Liver (tissue), 2 donors: ENCODE measurements around the gene UBD.

Source experiments
- TF ChIP-seq, protein P1 (sequence below): fragments of 150-350 bp; IDR thresholded peaks from 2 replicates; pipeline ENCODE4 v1.5.1; 2017; ENCODE audit warnings: improper control_type of control experiment, low read depth, low read length; ENCODE audit not compliant: missing input control
- TF ChIP-seq, protein P2 (sequence below): IDR thresholded peaks from 2 replicates; pipeline ENCODE4 v1.6.1; 2016; ENCODE audit warnings: antibody characterized with exemption
- donor health status: healthy.

DNA sequence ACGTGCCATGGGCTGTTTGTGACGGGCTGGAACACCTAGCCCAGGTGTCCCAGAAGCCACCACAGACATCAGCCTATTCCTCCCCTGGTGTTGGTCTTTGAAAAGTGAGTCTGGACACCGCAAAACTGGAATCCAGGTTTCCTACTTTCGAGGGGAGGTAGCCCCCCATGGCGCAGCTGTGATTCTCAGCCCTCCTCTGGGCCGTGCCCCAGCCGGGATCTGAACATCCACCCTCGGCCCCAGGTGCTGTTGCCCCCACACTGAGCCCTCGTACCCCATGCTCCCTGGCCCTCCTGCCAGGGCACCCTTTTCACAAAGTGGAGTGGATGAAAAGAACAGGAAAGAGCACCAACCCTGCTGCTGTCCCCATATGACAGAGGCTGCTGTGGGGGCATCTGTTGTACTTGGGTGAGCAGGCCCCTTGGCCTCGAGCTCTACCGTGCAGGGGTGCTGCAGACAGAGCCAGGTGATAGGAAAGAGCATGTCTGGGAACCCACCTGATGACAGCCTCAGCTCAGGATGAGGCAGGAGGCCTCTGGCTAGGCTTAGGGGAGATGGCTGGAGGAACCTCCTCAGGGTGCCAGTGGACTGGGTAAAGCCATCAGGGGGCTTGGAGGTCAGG is 53.0 kb downstream of the UBD start:
- TF ChIP-seq, protein P1, sequence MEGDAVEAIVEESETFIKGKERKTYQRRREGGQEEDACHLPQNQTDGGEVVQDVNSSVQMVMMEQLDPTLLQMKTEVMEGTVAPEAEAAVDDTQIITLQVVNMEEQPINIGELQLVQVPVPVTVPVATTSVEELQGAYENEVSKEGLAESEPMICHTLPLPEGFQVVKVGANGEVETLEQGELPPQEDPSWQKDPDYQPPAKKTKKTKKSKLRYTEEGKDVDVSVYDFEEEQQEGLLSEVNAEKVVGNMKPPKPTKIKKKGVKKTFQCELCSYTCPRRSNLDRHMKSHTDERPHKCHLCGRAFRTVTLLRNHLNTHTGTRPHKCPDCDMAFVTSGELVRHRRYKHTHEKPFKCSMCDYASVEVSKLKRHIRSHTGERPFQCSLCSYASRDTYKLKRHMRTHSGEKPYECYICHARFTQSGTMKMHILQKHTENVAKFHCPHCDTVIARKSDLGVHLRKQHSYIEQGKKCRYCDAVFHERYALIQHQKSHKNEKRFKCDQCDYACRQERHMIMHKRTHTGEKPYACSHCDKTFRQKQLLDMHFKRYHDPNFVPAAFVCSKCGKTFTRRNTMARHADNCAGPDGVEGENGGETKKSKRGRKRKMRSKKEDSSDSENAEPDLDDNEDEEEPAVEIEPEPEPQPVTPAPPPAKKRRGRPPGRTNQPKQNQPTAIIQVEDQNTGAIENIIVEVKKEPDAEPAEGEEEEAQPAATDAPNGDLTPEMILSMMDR = no peak
- TF ChIP-seq, protein P2, sequence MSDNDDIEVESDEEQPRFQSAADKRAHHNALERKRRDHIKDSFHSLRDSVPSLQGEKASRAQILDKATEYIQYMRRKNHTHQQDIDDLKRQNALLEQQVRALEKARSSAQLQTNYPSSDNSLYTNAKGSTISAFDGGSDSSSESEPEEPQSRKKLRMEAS = no peak
